Right cardiac atrium (tissue), 5 donors: ENCODE measurements around the gene SOX6. TPM values are rescaled to one million over a fixed set of nuclear protein-coding genes. Genes with fewer than 3 reads are reported as not detected.

Source experiments
- ATAC-seq, 2 donors: fragments of 200-7000 bp; cut with Tn5 transposase; one replicate each; pipeline versions ENCODE4 v1.8.0 to v1.9.1; 2020; ENCODE audit warnings: moderate library complexity in 2 of 2, mild to moderate bottlenecking in 1 of 2
- DNase-seq, 3 donors: peaks; one replicate each; pipeline ENCODE4 v3.0.0-alpha.2; 2020
- H3K27ac ChIP-seq: one replicate; pipeline ENCODE4 v1.5.1; 2013; ENCODE audit warnings: mild to moderate bottlenecking, low read length, control low read depth, moderate library complexity
- H3K27me3 ChIP-seq: one replicate; pipeline ENCODE4 v1.6.1; 2013; ENCODE audit not compliant: control insufficient read depth, insufficient read depth
- H3K4me1 ChIP-seq: one replicate; pipeline ENCODE4 v1.6.1; 2013; ENCODE audit warnings: low read length; ENCODE audit not compliant: control insufficient read depth, insufficient read depth
- H3K4me3 ChIP-seq: one replicate; pipeline ENCODE4 v1.5.1; 2013; ENCODE audit warnings: low read length, control low read depth
- H3K9me3 ChIP-seq: one replicate; pipeline ENCODE4 v1.6.1; 2013; ENCODE audit warnings: low read length; ENCODE audit not compliant: control insufficient read depth
- WGBS: extraction: QIAGEN DNeasy Blood & Tissue Kit; methylation state at CpG from one replicate; pipeline ENCODE4 v1.1.7; 2013; 5-methylcytosine and 5-hydroxymethylcytosine counted together
- intact Hi-C, 4 donors: fragments of 100-400 bp; cut with DNase I; formaldehyde crosslinking; loops; one replicate each; pipeline versions ENCODE4 v1.11.0 to v1.14.0; 2022 to 2023
- polyA plus RNA-seq: library from polyadenylated mRNA; stranded (reverse); fragments of 200-250 nt; gene quantifications from one replicate; pipeline ENCODE4 v1.2.3, GENCODE V29; 2013
- total RNA-seq, 4 donors: library from RNA; stranded (reverse); fragmentation: NEBNext Ultra II Directional; extraction: Animal tissue kit (Norgen Biotek cat#: 25700); gene quantifications; one replicate each; pipeline ENCODE4 v1.2.1, GENCODE V29; 2021
- donor health status: healthy with polysubstance abuse.
- donor health status: DM: no; HTN: yes; CAD: no.
- donor health status: DM: no; HTN: no; CAD: no.
- donor health status: DM: no; HTN: yes; CAD: no; lungs with severe emphysema.
- donor health status: DM: yes; HTN: yes; CAD: no.

SOX6 gene
- total and polyA plus RNA-seq, 5 donors = 3.3 to 26.7 (median 22.4) TPM

DNA sequence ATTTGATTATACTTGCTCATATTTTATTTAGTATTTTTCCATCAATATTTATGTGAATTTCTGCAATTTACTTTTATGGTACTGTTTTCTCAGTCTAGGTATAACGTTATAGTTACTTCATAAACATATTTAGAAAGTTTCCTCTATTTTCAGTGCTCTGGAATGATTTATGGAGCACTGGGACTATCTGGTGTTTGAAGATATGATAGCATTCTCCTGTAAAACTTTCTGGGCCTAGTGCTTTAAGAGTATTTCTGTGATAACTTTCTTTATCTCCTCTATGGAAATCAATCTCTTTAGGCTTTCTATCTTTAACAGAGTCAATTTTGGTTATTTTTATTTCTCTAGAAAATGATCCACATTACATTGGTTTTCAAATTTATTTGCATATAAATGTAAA lies 85.1 kb downstream of the SOX6 start:
- DNase-seq (no peak), ATAC-seq (no peak)
- H3K4me3 ChIP-seq = no peak overlapping the region
- intact Hi-C loops = no loop called here
- no peaks in the 10 kb centered on the region for H3K4me1 ChIP-seq
- H3K27me3 ChIP-seq = no peaks in the 10 kb centered on the region
- H3K27ac ChIP-seq = no peak overlapping the region
- H3K9me3 ChIP-seq = no peaks in the 10 kb centered on the region
- WGBS = 78% methylated on average over 1 of the region's 1 CpG

DNA sequence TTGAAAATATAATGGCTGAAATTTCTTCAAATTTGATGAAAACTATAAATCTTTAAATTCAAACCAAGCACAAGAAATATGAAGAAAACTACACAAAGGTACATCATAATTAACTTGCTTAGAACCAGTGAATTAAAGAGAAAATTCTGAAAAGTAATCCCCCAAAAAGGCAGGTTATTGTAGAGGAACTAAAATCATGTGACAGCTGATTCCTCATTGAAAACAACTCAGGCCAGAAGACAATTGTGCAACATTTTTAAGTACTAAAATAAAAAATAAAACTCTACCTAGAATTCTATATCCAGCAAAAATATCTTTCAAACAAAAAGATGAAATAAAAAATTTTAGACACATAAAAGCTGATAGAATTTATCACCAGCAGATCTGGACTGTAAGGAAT lies 90.3 kb downstream of the SOX6 start:
- no peak overlapping the region for H3K27ac ChIP-seq
- intact Hi-C loops = no loop called here
- ATAC-seq (no peak), DNase-seq (no peak)
- H3K27me3 ChIP-seq = no peaks in the 10 kb centered on the region
- no peaks in the 10 kb centered on the region for H3K4me1 ChIP-seq
- H3K9me3 ChIP-seq = no peaks in the 10 kb centered on the region
- no peak overlapping the region for H3K4me3 ChIP-seq

DNA sequence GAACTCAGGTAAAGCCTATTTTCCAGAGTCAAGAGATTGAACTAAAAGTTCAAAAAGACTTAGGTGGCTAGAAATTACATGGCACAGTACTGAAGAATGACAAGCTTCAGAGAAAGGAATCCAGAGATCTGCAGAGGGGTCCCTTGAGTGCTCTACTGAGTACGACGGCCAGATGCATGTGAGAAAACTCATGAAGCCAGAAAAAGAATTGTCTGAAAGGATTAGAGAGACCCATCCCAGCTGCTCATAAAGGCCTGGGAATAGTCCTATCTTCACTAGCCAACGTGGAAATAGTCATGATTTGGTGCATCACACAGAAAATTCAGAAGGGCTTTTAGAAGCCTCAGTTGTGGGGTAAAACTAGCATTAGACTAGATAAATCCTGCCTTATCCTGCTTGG lies 91.3 kb downstream of the SOX6 start:
- intact Hi-C loops = no loop called here
- DNase-seq (no peak), ATAC-seq (no peak)
- H3K27me3 ChIP-seq = no peaks in the 10 kb centered on the region
- 62% methylated on average over 3 of the region's 3 CpGs for WGBS
- H3K9me3 ChIP-seq = no peaks in the 10 kb centered on the region
- no peak overlapping the region for H3K27ac ChIP-seq
- H3K4me1 ChIP-seq = no peaks in the 10 kb centered on the region
- H3K4me3 ChIP-seq = no peak overlapping the region

DNA sequence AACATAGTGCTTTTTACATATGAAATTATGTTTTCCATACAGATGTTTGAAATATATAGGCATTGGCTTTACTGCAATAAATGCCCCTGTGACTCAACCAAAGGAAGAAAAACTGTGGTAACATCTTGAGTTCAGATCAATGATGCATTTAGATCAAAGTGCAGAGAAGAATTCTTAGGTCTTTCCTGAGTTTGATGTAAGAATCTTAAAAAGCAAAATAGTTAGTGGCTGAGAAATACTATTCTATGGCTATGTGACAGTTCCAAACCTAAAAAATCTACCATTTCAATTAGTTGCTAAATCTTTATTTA lies 93.7 kb downstream of the SOX6 start:
- no peaks in the 10 kb centered on the region for H3K4me1 ChIP-seq
- H3K27me3 ChIP-seq = no peaks in the 10 kb centered on the region
- no peak overlapping the region for H3K4me3 ChIP-seq
- no peaks in the 10 kb centered on the region for H3K9me3 ChIP-seq
- intact Hi-C loops = no loop called here
- no peak overlapping the region for H3K27ac ChIP-seq
- ATAC-seq (no peak), DNase-seq (no peak)

DNA sequence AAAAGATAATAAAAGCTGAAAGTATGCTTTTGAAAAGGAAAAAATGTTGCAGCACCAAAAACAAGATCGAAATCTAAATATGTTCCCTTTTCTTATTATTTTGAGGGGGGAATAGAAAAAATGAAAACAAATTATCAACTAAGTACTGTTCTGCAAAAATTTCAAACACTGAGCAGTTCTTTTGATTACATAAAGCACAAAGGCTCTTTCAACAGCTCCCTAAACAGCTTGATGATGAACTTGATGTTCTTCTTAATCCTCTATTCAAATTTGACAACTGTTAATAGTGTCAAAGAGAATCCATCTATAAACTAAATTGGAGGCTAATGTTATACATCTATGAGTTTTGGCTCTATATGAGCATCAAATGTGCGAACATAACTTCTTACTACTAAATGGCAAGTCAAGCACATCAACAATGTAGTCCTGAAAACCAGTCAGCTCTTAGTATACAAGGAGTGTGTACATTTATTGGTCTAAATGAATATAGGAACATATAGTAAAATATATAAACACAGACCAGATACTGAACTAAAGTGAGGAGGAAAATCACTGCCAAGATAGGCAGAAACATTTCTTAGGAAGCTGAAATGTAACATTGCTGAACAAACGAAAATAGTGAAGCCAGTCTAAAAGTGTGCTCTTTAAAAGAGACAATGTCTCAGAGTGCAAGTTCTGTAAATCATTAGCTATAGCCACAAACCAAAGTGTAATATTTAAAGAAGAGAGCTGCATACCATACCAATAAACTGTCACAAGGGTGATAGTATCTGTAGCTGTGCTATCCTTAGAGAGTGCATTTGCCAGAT lies 94.3 kb downstream of the SOX6 start:
- ATAC-seq = no peak
- H3K4me1 ChIP-seq = no peaks in the 10 kb centered on the region
- WGBS = 81% methylated on average over 3 of the region's 3 CpGs
- no peak overlapping the region for H3K27ac ChIP-seq
- no peaks in the 10 kb centered on the region for H3K9me3 ChIP-seq
- DNase-seq = no peak
- H3K4me3 ChIP-seq = no peak overlapping the region
- intact Hi-C loops = no loop called here
- no peaks in the 10 kb centered on the region for H3K27me3 ChIP-seq

DNA sequence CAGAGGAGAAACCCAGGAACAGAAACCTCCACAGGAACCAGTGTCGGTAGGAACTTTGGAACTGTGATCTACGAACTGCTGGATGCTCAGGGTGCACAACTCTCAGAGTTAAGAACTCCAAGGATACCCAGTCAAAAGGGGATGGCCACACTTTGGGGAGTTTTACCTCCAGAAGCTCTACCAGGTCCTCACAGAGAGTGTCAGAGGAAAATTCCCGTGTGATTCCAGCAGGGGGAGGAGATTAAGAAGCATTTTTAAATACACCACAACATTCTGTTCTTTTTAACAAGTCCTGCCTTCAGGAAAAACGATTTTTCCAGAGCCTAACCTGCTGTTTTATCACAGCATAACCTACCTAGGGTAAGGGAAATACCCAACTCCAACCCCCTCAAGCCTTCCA lies 104.0 kb downstream of the SOX6 start:
- WGBS = 64% methylated on average over 4 of the region's 4 CpGs
- intact Hi-C loops = no loop called here
- Histone ChIP-seq H3K27ac (no peak overlapping the region), H3K4me1 (no peaks in the 10 kb centered on the region), H3K27me3 (no peaks in the 10 kb centered on the region), H3K4me3 (no peak overlapping the region), H3K9me3 (no peaks in the 10 kb centered on the region)
- ATAC-seq = no peak
- no peak for DNase-seq

DNA sequence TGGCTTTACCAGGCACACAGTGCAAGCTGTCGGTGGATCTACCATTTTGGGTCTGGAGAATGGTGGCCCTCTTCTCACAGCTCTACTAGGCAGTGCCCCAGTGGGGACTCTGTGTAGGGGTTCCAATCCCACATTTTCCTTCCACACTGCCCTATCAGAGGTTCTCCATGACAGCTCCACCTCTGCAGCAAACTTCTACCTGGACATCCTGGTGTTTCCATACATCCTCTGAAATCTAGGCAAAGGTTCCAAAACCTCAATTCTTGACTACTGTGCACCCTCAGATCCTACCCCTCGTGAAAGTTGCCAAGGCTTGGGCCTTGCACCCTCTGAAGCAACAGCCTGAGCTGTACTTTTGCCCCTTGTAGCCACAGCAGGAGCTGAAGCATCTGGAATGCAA lies 108.1 kb downstream of the SOX6 start:
- ATAC-seq (no peak), DNase-seq (no peak)
- H3K4me3 ChIP-seq = no peak overlapping the region
- no peak overlapping the region for H3K27ac ChIP-seq
- H3K4me1 ChIP-seq = no peaks in the 10 kb centered on the region
- no peaks in the 10 kb centered on the region for H3K27me3 ChIP-seq
- 91% methylated on average over 2 of the region's 2 CpGs for WGBS
- intact Hi-C loops = no loop called here
- H3K9me3 ChIP-seq = no peaks in the 10 kb centered on the region

DNA sequence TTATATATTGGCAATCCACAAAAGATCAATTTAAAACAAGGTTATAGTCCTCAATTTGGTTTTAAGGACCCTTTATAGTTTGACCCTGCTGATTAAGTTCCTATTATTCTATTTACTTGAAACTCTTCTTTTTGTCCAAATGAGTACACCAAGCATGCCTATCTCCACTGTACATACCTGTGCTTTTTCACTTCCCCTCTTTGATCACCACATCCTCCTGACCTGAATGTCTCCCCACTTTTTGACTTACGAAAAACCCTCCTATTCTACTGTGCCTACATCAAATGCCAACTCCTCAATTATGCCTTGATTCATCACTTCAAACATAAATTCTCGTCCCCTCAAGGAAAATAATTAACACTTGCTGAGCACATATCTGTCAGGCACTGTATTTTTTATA lies 113.5 kb downstream of the SOX6 start:
- DNase-seq (no peak), ATAC-seq (no peak)
- Histone ChIP-seq H3K4me1 (peaks cover 4% of the 10 kb centered on the region), H3K27me3 (no peaks in the 10 kb centered on the region), H3K9me3 (no peaks in the 10 kb centered on the region), H3K27ac (no peak overlapping the region), H3K4me3 (no peak overlapping the region)
- WGBS = 85% methylated on average over 2 of the region's 2 CpGs
- intact Hi-C loops = no loop called here

DNA sequence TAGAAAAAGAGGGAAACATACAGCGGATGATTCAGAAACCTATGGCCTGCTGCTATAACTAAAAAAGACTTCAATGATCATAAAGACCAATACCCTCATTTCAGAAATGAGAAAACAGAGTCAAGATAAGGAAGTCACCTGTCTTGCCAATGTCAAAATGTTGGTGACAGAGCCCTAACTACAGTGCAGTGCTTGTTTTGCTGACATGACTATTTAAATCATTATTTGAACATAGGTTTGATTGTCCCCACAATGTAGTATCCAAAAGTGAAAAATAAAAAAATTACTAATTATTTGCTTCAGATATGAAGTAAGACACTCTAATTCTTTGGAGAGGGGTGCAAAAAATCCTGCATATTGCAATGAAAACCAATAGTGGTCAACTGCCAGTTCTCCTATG lies 115.7 kb downstream of the SOX6 start:
- ATAC-seq (no peak), DNase-seq (no peak)
- intact Hi-C loops = no loop called here
- Histone ChIP-seq H3K27me3 (no peaks in the 10 kb centered on the region), H3K9me3 (no peaks in the 10 kb centered on the region), H3K4me3 (no peak overlapping the region), H3K27ac (no peak overlapping the region), H3K4me1 (peaks cover 4% of the 10 kb centered on the region)
- 100% methylated on average over 1 of the region's 1 CpG for WGBS

DNA sequence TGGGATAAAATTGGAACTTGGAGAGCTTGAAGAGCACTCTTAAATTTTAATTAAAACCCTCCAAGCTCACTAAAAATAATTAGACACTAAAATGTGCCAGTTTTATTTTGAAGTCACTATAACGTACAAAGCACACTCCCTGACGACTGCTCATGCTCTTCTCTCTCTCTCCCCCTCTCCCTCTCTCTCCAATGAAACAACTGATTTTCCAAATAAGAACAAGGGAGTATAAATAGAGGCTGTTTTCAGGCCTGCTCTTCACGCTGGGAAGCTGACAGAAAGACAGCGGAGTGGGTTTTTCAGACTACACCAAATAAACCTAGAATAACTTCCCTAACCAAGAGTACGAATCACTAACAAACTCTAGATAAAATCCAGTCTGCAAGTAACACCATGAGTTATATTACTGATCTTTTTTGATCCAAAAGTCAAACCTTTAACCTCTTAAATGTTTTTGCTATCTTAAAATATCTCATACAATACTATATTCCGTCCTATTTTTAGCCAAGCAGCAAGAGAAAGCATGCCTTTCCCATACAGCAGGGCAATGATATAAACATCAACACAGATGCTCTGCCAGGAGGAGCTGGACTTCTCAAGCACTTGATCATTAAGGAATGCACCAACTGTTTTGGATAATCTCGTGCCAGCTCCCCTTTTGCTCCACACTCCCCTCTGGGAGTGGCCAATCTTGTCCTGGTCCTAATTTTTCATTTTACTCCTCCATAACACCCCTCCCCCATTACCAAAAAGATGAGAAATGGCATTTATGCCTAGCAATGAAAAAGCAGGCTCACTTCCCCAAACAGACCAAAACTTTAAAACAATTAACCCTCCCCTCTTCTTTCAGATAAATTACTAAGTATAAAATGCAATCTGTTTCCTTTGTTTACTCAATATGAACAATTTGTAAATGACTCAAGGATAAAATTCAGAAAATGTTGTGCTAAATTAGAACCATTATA lies 116.9 kb downstream of the SOX6 start:
- 34% methylated on average over 7 of the region's 7 CpGs for WGBS
- ATAC-seq = peak; percentile 51 to 80
- peaks cover 4% of the 10 kb centered on the region for H3K4me1 ChIP-seq
- no peaks in the 10 kb centered on the region for H3K9me3 ChIP-seq
- intact Hi-C loops = no loop called here
- H3K27me3 ChIP-seq = no peaks in the 10 kb centered on the region
- peak overlapping the region; percentile 35 for H3K4me3 ChIP-seq
- peak overlapping the region; percentile 85 for H3K27ac ChIP-seq
- no peak for DNase-seq

DNA sequence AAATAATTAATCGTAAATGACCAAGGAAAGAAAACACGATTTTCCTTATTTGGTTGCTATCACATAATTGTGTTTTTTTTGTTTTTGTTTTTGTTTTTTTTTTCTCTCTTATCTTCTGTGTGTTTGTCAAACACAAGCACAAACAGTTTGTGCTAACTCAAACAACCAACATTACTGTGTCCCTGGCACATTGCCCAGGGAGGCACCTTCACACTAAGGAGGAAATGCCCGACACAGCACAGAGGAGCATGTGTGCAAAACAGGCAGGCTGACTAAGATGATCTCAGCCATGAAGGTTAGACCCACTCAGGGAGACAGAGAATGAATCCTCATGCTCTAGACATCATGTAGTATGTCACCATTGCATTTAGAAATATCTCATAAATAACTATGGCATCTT lies 130.1 kb downstream of the SOX6 start:
- intact Hi-C loops = no loop called here
- peak; percentile 78 to 86 for ATAC-seq
- peak; percentile 34 to 80 (median 57) for DNase-seq
- H3K27ac ChIP-seq = no peak overlapping the region
- no peak overlapping the region for H3K4me3 ChIP-seq
- H3K4me1 ChIP-seq = peaks cover 2% of the 10 kb centered on the region
- no peaks in the 10 kb centered on the region for H3K27me3 ChIP-seq
- WGBS = 75% methylated on average over 3 of the region's 3 CpGs
- no peaks in the 10 kb centered on the region for H3K9me3 ChIP-seq
